PC-3 (cell line): ENCODE results near the gene IQGAP3. TPM values are rescaled to one million over a fixed set of nuclear protein-coding genes. Genes with fewer than 3 reads are reported as not detected.

Experiments used
- ATAC-seq: fragments of 200-7000 bp; cut with Tn5 transposase; 2 replicates; pipeline ENCODE4 v1.9.1; 2020; ENCODE audit warnings: mild to moderate bottlenecking, moderate library complexity
- BruUV-seq: library from RNA; stranded (reverse); fragments of 400-500 nt; replicated peaks from 2 replicates; lab custom pipeline; 2021; lab: Mats Ljungman, UMichigan
- CTCF ChIA-PET: fragments of 300-600 bp; sonication (Branson Sonifier 250); formaldehyde crosslinking; loops from one replicate; lab custom pipeline; 2022; ENCODE audit warnings: antibody characterized with exemption; lab: Charles Lee
- POLR2A ChIA-PET: fragments of 300-600 bp; sonication (Branson Sonifier 250); formaldehyde crosslinking; loops from one replicate; lab custom pipeline; 2022; ENCODE audit warnings: antibody characterized with exemption; ENCODE audit not compliant: unreplicated experiment; lab: Charles Lee
- DNase-seq: peaks from one replicate; pipeline ENCODE4 v3.0.0-alpha.2; 2015
- H2AFZ ChIP-seq: fragments of 300-600 bp; sonication (generic); 2 replicates; pipeline ENCODE4 v1.6.0; 2016; ENCODE audit warnings: antibody characterized with exemption, low read length
- H3F3A ChIP-seq: fragments of 300-600 bp; sonication (generic); one replicate; pipeline ENCODE4 v1.6.0; 2017; ENCODE audit warnings: antibody characterized with exemption, low read length, control low read depth, mild to moderate bottlenecking; ENCODE audit not compliant: unreplicated experiment
- H3K27ac ChIP-seq: fragments of 300-600 bp; sonication (generic); 2 replicates; pipeline ENCODE4 v1.5.1; 2016; ENCODE audit warnings: mild to moderate bottlenecking, low read length
- H3K27me3 ChIP-seq: fragments of 300-600 bp; sonication (generic); 2 replicates; pipeline ENCODE4 v1.6.1; 2016; ENCODE audit warnings: low read length, mixed read lengths
- H3K36me3 ChIP-seq: fragments of 300-600 bp; sonication (generic); 2 replicates; pipeline ENCODE4 v1.6.1; 2016; ENCODE audit warnings: low read depth, mixed run types, low read length, mixed read lengths
- H3K4me1 ChIP-seq: fragments of 300-600 bp; sonication (generic); 2 replicates; pipeline ENCODE4 v1.5.1; 2016; ENCODE audit warnings: low read length; ENCODE audit not compliant: insufficient read depth
- H3K4me2 ChIP-seq: fragments of 300-600 bp; sonication (generic); 2 replicates; pipeline ENCODE4 v1.6.0; 2016; ENCODE audit warnings: low read length
- H3K4me3 ChIP-seq: fragments of 300-600 bp; sonication (generic); 2 replicates; pipeline ENCODE4 v1.5.1; 2016; ENCODE audit warnings: mild to moderate bottlenecking, low read length, mixed read lengths
- H3K79me2 ChIP-seq: fragments of 300-600 bp; sonication (generic); 2 replicates; pipeline ENCODE4 v1.6.1; 2017; ENCODE audit warnings: low read length, mixed read lengths
- H3K9ac ChIP-seq: fragments of 300-600 bp; sonication (generic); 2 replicates; pipeline ENCODE4 v1.6.0; 2016; ENCODE audit warnings: mild to moderate bottlenecking, low read length
- H3K9me2 ChIP-seq: fragments of 300-600 bp; sonication (generic); replicated peaks from 2 replicates; pipeline ENCODE4 v1.6.1; 2016; ENCODE audit warnings: mixed run types, low read length, mixed read lengths
- H3K9me3 ChIP-seq: fragments of 300-600 bp; sonication (generic); 2 replicates; pipeline ENCODE4 v1.6.1; 2016; ENCODE audit warnings: low read length, mixed read lengths
- H4K20me1 ChIP-seq: fragments of 300-600 bp; sonication (generic); 2 replicates; pipeline ENCODE4 v1.6.1; 2016; ENCODE audit warnings: low read length, mixed read lengths
- EZH2 ChIP-seq: fragments of 300-600 bp; sonication (generic); IDR thresholded peaks from one replicate; pipeline ENCODE4 v1.6.1; 2017; ENCODE audit warnings: antibody characterized with exemption, mild to moderate bottlenecking, low read length; ENCODE audit not compliant: unreplicated experiment
- EZH2phosphoT487 ChIP-seq: fragments of 300-600 bp; sonication (generic); IDR thresholded peaks from 2 replicates; pipeline ENCODE4 v1.6.1; 2018; ENCODE audit warnings: mild to moderate bottlenecking, antibody characterized with exemption, low read length, borderline replicate concordance
- intact Hi-C: fragments of 100-400 bp; cut with micrococcal nuclease; formaldehyde crosslinking; loops from 2 replicates; pipeline ENCODE4 v1.9.0; 2023
- total RNA-seq: library from RNA; depleted of rRNA; stranded (reverse); fragments of >200 nt; gene quantifications from 2 replicates; pipeline ENCODE4 v1.2.3, GENCODE V29; 2014
- TF ChIP-seq, protein P1 (sequence below): fragments of 300-600 bp; sonication (generic); conservative IDR thresholded peaks from 2 replicates; pipeline ENCODE4 v1.5.1; 2017; ENCODE audit warnings: antibody characterized with exemption, low read depth, mild to moderate bottlenecking, low read length

IQGAP3 gene
- total RNA-seq, 1 experiment from 2014 or later, result 54.3 TPM

DNA sequence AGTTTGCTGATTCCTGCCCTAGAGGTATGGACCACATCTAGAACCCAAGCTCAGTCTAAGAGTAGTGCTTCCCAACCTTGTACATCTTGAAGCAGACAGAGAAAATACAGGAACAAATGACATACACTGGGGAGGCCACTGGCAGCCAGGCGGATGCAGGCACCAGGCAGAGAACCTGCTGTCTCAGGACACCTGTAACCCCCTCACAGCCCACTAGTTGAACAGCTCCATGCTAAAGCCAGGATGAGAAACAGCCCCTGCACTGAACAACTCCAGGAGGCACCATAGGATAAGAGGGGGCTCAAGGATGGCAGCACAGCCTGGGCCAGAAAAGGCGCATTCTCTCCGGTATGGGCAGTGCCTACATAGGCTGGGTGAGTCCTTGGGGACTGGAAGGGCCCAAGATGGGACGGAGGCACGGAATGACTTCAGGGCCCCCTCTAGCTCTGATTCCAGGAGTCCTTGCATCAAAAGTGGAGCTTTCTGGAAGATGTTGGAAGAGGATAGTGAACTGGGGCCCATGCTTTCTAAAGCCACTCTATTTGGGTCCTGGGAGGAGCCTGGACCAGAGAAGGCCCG, 87.8 kb downstream of the IQGAP3 start:
- intact Hi-C loops, result no loop called here

DNA sequence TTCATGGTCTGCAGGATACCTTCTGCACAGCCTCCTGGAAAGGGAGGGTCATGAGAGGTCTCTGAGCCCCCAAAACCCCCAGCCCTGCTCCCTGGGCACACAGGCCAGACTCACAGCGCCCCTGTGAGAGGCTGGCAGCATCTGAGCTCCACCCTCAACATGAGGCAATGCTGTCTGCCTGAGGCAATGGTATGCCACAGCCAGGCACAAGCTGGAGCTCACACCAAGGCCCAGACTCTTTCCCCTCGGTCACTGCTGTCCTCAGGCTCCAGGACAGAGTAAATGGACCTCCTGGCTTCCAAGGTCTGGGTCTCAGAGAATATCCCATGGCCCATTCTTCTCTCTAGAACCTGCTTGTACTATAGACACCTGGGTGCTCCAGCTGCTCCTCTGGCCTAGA, 89.0 kb downstream of the IQGAP3 start:
- no peak for TF ChIP-seq EZH2
- TF ChIP-seq, protein P1, sequence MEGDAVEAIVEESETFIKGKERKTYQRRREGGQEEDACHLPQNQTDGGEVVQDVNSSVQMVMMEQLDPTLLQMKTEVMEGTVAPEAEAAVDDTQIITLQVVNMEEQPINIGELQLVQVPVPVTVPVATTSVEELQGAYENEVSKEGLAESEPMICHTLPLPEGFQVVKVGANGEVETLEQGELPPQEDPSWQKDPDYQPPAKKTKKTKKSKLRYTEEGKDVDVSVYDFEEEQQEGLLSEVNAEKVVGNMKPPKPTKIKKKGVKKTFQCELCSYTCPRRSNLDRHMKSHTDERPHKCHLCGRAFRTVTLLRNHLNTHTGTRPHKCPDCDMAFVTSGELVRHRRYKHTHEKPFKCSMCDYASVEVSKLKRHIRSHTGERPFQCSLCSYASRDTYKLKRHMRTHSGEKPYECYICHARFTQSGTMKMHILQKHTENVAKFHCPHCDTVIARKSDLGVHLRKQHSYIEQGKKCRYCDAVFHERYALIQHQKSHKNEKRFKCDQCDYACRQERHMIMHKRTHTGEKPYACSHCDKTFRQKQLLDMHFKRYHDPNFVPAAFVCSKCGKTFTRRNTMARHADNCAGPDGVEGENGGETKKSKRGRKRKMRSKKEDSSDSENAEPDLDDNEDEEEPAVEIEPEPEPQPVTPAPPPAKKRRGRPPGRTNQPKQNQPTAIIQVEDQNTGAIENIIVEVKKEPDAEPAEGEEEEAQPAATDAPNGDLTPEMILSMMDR, result no peak
- TF ChIP-seq EZH2phosphoT487, result no peak
- no peak for DNase-seq
- ChIA-PET CTCF (no interaction called here), POLR2A (no interaction called here)
- no peak for ATAC-seq
- Histone ChIP-seq H3K4me3 (no peak overlapping the region), H3K27me3 (no peaks in the 10 kb centered on the region), H2AFZ (no peak overlapping the region), H3K9me2 (no peaks in the 10 kb centered on the region), H3K79me2 (peaks cover 30% of the 10 kb centered on the region; the same call in 1 of the 2 replicates), H3F3A (no peaks in the 10 kb centered on the region), H3K4me2 (no peak overlapping the region), H3K9ac (no peak overlapping the region), H3K27ac (no peak overlapping the region), H3K36me3 (peaks cover 35% of the 10 kb centered on the region), H4K20me1 (peaks cover 23% of the 10 kb centered on the region), H3K9me3 (no peaks in the 10 kb centered on the region), H3K4me1 (peaks cover 7% of the 10 kb centered on the region)
- BruUV-seq, result no TSS peak
- intact Hi-C loops, result no loop called here

More for the DNA sequence above, 87.8 kb downstream of the IQGAP3 start:
- H3K4me1 ChIP-seq, result peaks cover 19% of the 10 kb centered on the region
- H3K9me2 ChIP-seq, result no peaks in the 10 kb centered on the region
- TF ChIP-seq, protein P1, result no peak
- no peak for TF ChIP-seq EZH2
- TF ChIP-seq EZH2phosphoT487, result no peak
- no peak overlapping the region for H3K9ac ChIP-seq
- H3K4me2 ChIP-seq, result no peak overlapping the region
- H3K9me3 ChIP-seq, result no peaks in the 10 kb centered on the region
- no TSS peak for BruUV-seq
- peaks cover 42% of the 10 kb centered on the region; the same call in 1 of the 2 replicates for H3K79me2 ChIP-seq
- ATAC-seq, result no peak
- ChIA-PET POLR2A (interaction anchor here (0.6 kb wide), 1 partner anchor 122 kb away, joined by 5 read pairs; no protein-coding TSS in a partner anchor), CTCF (no interaction called here)
- no peaks in the 10 kb centered on the region for H3K27me3 ChIP-seq
- no peaks in the 10 kb centered on the region for H3F3A ChIP-seq
- no peak for DNase-seq
- H2AFZ ChIP-seq, result no peak overlapping the region
- no peak overlapping the region for H3K27ac ChIP-seq
- no peak overlapping the region for H3K4me3 ChIP-seq
- H4K20me1 ChIP-seq, result peaks cover 33% of the 10 kb centered on the region
- H3K36me3 ChIP-seq, result peaks cover 26% of the 10 kb centered on the region; the same call in 1 of the 2 replicates

DNA sequence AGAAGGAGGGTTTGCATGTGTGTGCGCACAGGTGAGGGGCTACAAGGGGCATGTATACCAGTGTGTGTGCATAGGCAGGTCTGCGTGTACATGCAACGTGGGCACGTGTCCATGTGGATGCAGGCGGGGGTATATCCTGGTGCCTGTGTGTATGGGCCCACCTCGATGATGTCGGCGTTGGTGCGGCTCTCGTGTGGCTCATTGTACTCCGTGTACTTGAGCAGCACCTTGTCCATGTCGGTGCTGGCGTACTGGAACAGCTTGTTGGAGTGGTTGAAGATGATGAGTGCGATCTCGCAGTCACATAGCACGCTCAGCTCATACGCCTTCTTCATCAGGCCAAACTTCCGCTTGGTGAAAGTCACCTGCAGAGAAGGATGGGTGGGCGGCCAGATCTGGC, 90.1 kb downstream of the IQGAP3 start:
- no peak overlapping the region for H3K4me3 ChIP-seq
- no peak overlapping the region for H3K27ac ChIP-seq
- DNase-seq (no peak), ATAC-seq (no peak)
- no peaks in the 10 kb centered on the region for H3K9me2 ChIP-seq
- no TSS peak for BruUV-seq
- intact Hi-C loops, result no loop called here
- CTCF ChIA-PET, result no interaction called here
- H4K20me1 ChIP-seq, result peaks cover 13% of the 10 kb centered on the region
- peaks cover 45% of the 10 kb centered on the region for H3K36me3 ChIP-seq
- no peaks in the 10 kb centered on the region for H3K27me3 ChIP-seq
- H3K4me1 ChIP-seq, result peaks cover 10% of the 10 kb centered on the region
- no peak overlapping the region for H3K4me2 ChIP-seq
- H3K9me3 ChIP-seq, result no peaks in the 10 kb centered on the region
- H3F3A ChIP-seq, result no peaks in the 10 kb centered on the region
- H3K9ac ChIP-seq, result no peak overlapping the region
- no peak overlapping the region for H2AFZ ChIP-seq
- TF ChIP-seq, protein P1, result no peak
- no peak for TF ChIP-seq EZH2
- H3K79me2 ChIP-seq, result peaks cover 19% of the 10 kb centered on the region; the same call in 1 of the 2 replicates
- POLR2A ChIA-PET, result no interaction called here
